Breast epithelium (tissue), 4 donors: ENCODE measurements around the gene KLK15. TPM values are rescaled to one million over a fixed set of nuclear protein-coding genes. Genes with fewer than 3 reads are reported as not detected.

Experiments used
- DNase-seq, 2 donors: peaks; one replicate each; pipeline ENCODE4 v3.0.0-alpha.2; 2019; ENCODE audit warnings: low spot score in 2 of 2
- H3K27ac ChIP-seq, 2 donors: fragments of 200-600 bp; sonication (generic) in 1 of 2; one replicate each; pipeline ENCODE4 v1.5.1; 2016 to 2019; ENCODE audit warnings: mild to moderate bottlenecking in 1 of 2
- H3K27me3 ChIP-seq, 2 donors: fragments of 200-600 bp; sonication (generic) in 1 of 2; one replicate each; pipeline versions ENCODE4 v1.5.1 to v1.6.0; 2017 to 2019; ENCODE audit warnings: control low read depth in 1 of 2, mild to moderate bottlenecking in 1 of 2
- H3K36me3 ChIP-seq: fragments of 200-600 bp; one replicate; pipeline ENCODE4 v1.5.1; 2019
- H3K4me1 ChIP-seq, 2 donors: fragments of 200-600 bp; sonication (generic); one replicate each; pipeline ENCODE4 v1.5.1; 2016 to 2019; ENCODE audit warnings: control low read depth in 1 of 2
- H3K4me3 ChIP-seq, 3 donors: fragments of 200-600 bp; sonication (generic); 1 replicate in 2 of 3; 2 replicates in 1 of 3; pipeline ENCODE4 v1.5.1; 2016 to 2019; ENCODE audit warnings: mild to moderate bottlenecking in 3 of 3, moderate library complexity in 2 of 3
- H3K9me3 ChIP-seq, 2 donors: fragments of 200-600 bp; sonication (generic) in 1 of 2; one replicate each; pipeline ENCODE4 v1.5.1; 2016 to 2019; ENCODE audit warnings: control low read depth in 1 of 2
- CTCF ChIP-seq, 3 donors: fragments of 450-650 bp; IDR thresholded peaks; one replicate each; pipeline ENCODE4 v1.5.1; 2016 to 2017; ENCODE audit warnings: antibody characterized with exemption in 3 of 3, mild to moderate bottlenecking in 3 of 3, moderate library complexity in 3 of 3
- POLR2A ChIP-seq: fragments of 450-650 bp; IDR thresholded peaks from one replicate; pipeline ENCODE4 v1.6.1; 2016; ENCODE audit warnings: antibody characterized with exemption, mild to moderate bottlenecking, moderate library complexity
- POLR2AphosphoS5 ChIP-seq, 3 donors: sonication (generic); formaldehyde crosslinking; IDR thresholded peaks; one replicate each; pipeline ENCODE4 v1.6.1; 2017; ENCODE audit warnings: antibody characterized with exemption in 3 of 3
- intact Hi-C: fragments of 100-400 bp; cut with DNase I; formaldehyde crosslinking; loops from one replicate; pipeline ENCODE4 v1.15.1; 2023; ENCODE audit warnings: low total_unique reads
- total RNA-seq, 3 donors: library from RNA; depleted of rRNA; stranded (reverse); fragments of >200 nt; gene quantifications; one replicate each; pipeline ENCODE4 v1.1.0, GENCODE V29; 2016

The KLK15 gene
- total RNA-seq, 3 donors from 2014 or later = not detected

DNA sequence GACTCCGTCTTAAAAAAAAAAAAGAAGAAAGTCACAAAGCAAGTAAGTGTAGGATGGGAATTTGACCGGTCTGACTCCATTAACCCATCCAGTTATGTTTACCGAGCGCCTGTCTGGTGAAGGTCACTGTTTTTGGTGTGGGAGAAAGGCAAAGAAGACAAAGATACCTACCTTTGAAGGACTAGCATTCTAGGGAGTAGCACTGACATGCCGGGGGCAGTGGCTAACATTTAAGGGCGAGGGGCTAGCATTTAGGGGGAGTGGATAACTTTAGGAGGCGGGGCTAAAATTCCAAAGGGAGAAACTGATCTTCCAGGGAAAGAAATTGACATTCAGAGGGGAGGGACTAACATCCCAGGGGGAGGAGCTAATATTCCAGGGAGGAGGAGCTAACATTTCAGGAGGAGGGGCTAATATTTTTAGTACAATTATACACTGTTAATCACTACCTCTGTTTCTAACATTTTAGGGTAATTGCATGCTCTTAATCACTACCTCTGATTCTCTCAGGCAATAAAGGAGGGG, 54.4 kb downstream of the KLK15 start:
- peaks cover 6 to 7% of the 10 kb centered on the region in 2 donors for H3K9me3 ChIP-seq
- no peaks in the 10 kb centered on the region for H3K36me3 ChIP-seq
- H3K4me3 ChIP-seq = no peak overlapping the region
- TF ChIP-seq CTCF (IDR thresholded peaks at IDR 0.05) = no peak
- no peak for TF ChIP-seq POLR2AphosphoS5 (IDR thresholded peaks at IDR 0.05)
- no peak for TF ChIP-seq POLR2A
- H3K27me3 ChIP-seq = peaks cover 0 to 67% of the 10 kb centered on the region in 2 donors
- no peak for DNase-seq
- no peak overlapping the region for H3K27ac ChIP-seq
- H3K4me1 ChIP-seq = no peaks in the 10 kb centered on the region
- intact Hi-C loops = no loop called here

- H3K27me3 ChIP-seq = peaks cover 0 to 61% of the 10 kb centered on the region in 2 donors
- H3K27ac ChIP-seq = no peak overlapping the region
- intact Hi-C loops = no loop called here
- TF ChIP-seq POLR2AphosphoS5 (IDR thresholded peaks at IDR 0.05) (no peak), CTCF (IDR thresholded peaks at IDR 0.05) (no peak), POLR2A (no peak)
- H3K36me3 ChIP-seq = no peaks in the 10 kb centered on the region
- H3K4me1 ChIP-seq = no peaks in the 10 kb centered on the region
- H3K9me3 ChIP-seq = peaks cover 6 to 7% of the 10 kb centered on the region in 2 donors
- no peak for DNase-seq
- H3K4me3 ChIP-seq = no peak overlapping the region
Measured at GRCh38 chr19:50777830-50778303, 55.5 kb downstream of the KLK15 start.

DNA sequence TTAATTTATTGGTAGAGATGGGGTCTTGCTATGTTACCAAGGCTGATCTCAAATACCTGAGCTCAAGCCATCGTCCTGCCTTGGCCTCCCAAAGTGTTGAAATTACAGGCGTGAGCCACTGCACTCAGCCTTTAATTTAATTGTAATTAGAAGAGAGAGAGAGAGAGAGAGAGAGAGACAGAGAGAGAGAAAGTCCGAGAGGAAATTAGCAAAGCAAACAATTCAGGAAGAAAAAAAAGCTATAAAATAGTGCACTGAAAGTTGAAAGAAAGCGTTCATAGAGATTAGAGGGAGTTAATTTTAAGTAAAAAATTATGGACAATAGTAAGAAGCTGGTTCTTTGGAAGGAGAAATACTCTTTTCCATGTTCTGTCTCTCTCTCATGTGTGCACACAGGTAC, 56.1 kb downstream of the KLK15 start:
- Histone ChIP-seq H3K9me3 (peaks cover 6 to 7% of the 10 kb centered on the region in 2 donors), H3K27me3 (peaks cover 0 to 62% of the 10 kb centered on the region in 2 donors), H3K36me3 (no peaks in the 10 kb centered on the region), H3K4me1 (no peaks in the 10 kb centered on the region), H3K4me3 (no peak overlapping the region), H3K27ac (no peak overlapping the region)
- no peak for TF ChIP-seq POLR2AphosphoS5 (IDR thresholded peaks at IDR 0.05)
- intact Hi-C loops = no loop called here
- DNase-seq = no peak

GRCh38 chr19:50776131-50776530, 57.2 kb downstream of the KLK15 start:
- intact Hi-C loops = no loop called here
- no peak overlapping the region for H3K4me3 ChIP-seq
- H3K9me3 ChIP-seq = peaks cover 6 to 7% of the 10 kb centered on the region in 2 donors
- no peak overlapping the region for H3K27ac ChIP-seq
- H3K36me3 ChIP-seq = no peaks in the 10 kb centered on the region
- TF ChIP-seq POLR2A = no peak
- H3K4me1 ChIP-seq = no peaks in the 10 kb centered on the region
- no peak for DNase-seq
- peaks cover 0 to 58% of the 10 kb centered on the region in 2 donors for H3K27me3 ChIP-seq

Other genes starting within 250 kb of the KLK15 start
- gene SYT3, start 193.7 kb downstream of the KLK15 start, total RNA-seq = 1 to 10 TPM in 1 of 3 donors, under 1 TPM in 1, not detected in 1; 0.33 to 1.3 TPM
- not detected for gene C19orf81, start 184.1 kb downstream of the KLK15 start, total RNA-seq
- gene SHANK1, start 113.8 kb downstream of the KLK15 start, total RNA-seq = under 1 TPM in 2 of 3 donors, not detected in 1; 0.59 to 0.98 TPM
- 10 to 100 TPM; 16.4 to 24.3 (median 20.6) TPM for gene CLEC11A, start 110.2 kb downstream of the KLK15 start, total RNA-seq
- gene GPR32, start 63.1 kb downstream of the KLK15 start, total RNA-seq = not detected
- not detected for gene ACP4, start 43.2 kb downstream of the KLK15 start, total RNA-seq
- under 1 TPM in 2 of 3 donors, not detected in 1; 0.33 to 0.44 TPM for gene KLK1, start 9.8 kb downstream of the KLK15 start, total RNA-seq
- 10 to 100 TPM in 1 of 3 donors, under 1 TPM in 1, not detected in 1; 0.32 to 45.2 TPM for gene KLK3, start 21.3 kb upstream of the KLK15 start, total RNA-seq
- gene KLK2, start 39.9 kb upstream of the KLK15 start, total RNA-seq = 10 to 100 TPM in 1 of 3 donors, under 1 TPM in 2; 0.44 to 14.7 (median 0.48) TPM
- gene KLK4, start 77.8 kb upstream of the KLK15 start, total RNA-seq = not detected
- gene KLK5, start 119.5 kb upstream of the KLK15 start, total RNA-seq = 100 to 1,000 TPM in 1 of 3 donors, 10 to 100 TPM in 1, not detected in 1; 16.1 to 182 TPM
- gene KLK6, start 136.0 kb upstream of the KLK15 start, total RNA-seq = 10 to 100 TPM in 1 of 3 donors, under 1 TPM in 1, not detected in 1; 0.98 to 14.8 TPM
- gene KLK7, start 150.3 kb upstream of the KLK15 start, total RNA-seq = 100 to 1,000 TPM in 1 of 3 donors, 1 to 10 TPM in 1, not detected in 1; 7.5 to 103 TPM
- 10 to 100 TPM in 2 of 3 donors, not detected in 1; 13.4 to 46.2 TPM for gene KLK8, start 168.0 kb upstream of the KLK15 start, total RNA-seq
- 10 to 100 TPM in 1 of 3 donors, 1 to 10 TPM in 1, not detected in 1; 3.3 to 13.9 TPM for gene KLK10, start 186.1 kb upstream of the KLK15 start, total RNA-seq
- 10 to 100 TPM in 1 of 3 donors, 1 to 10 TPM in 1, not detected in 1; 5.6 to 21.1 TPM for gene KLK11, start 193.0 kb upstream of the KLK15 start, total RNA-seq
- gene KLK12, start 201.4 kb upstream of the KLK15 start, total RNA-seq = not detected
- not detected for gene KLK13, start 231.5 kb upstream of the KLK15 start, total RNA-seq
- under 1 TPM in 1 of 3 donors, not detected in 2; 0.98 TPM for gene KLK14, start 249.3 kb upstream of the KLK15 start, total RNA-seq